Activated T-helper 2 cell treated with anti-CD3 and anti-CD28 coated beads, Interferon-gamma antibody, Interleukin-2, Interleukin-4, amounts not matched to agents 10 μg/mL and 5 μg/mL and 100 μg/mL, durations not matched to agents 14 hours and 24 hours and 36 hours (primary cell): ENCODE measurements around the gene ID3. TPM values are rescaled to one million over a fixed set of nuclear protein-coding genes. Genes with fewer than 3 reads are reported as not detected.
"Not testable (repeated sequence)": the region's sequence is repeated elsewhere in the genome, so short reads cannot be mapped to it uniquely, and the experiment has no call there.

ENCODE experiments used
- DNase-seq: peaks from one replicate; pipeline ENCODE4 v3.0.0; 2021; ENCODE audit warnings: low spot score
- H3K27ac Mint-ChIP-seq: one replicate; pipeline ENCODE4 v1.8.0; 2021; ENCODE audit warnings: mixed read lengths
- H3K27me3 Mint-ChIP-seq: one replicate; pipeline ENCODE4 v1.8.0; 2021; ENCODE audit warnings: low read depth, mixed read lengths
- H3K36me3 Mint-ChIP-seq: one replicate; pipeline ENCODE4 v1.8.0; 2021; ENCODE audit warnings: low read depth, mixed read lengths
- H3K4me1 Mint-ChIP-seq: one replicate; pipeline ENCODE4 v1.8.0; 2021; ENCODE audit warnings: low read depth, mixed read lengths
- H3K4me3 Mint-ChIP-seq: one replicate; pipeline ENCODE4 v1.8.0; 2021; ENCODE audit warnings: low read depth, mild to moderate bottlenecking, moderate library complexity, mixed read lengths
- H3K9me3 Mint-ChIP-seq: one replicate; pipeline ENCODE4 v1.8.0; 2021; ENCODE audit warnings: mixed read lengths
- intact Hi-C: fragments of 100-400 bp; cut with micrococcal nuclease; formaldehyde crosslinking; loops from one replicate; pipeline ENCODE4 v1.15.1; 2023
- total RNA-seq: library from RNA; stranded (reverse); gene quantifications from 2 replicates; pipeline ENCODE4 v1.2.3, GENCODE V29; 2022

The ID3 gene
- total RNA-seq, 1 donor from 2014 or later: 24.7 TPM

GRCh38 chr1:23594149-23594907 lies 35.0 kb upstream of the ID3 start:
- Mint-ChIP-seq H3K27me3 (no peaks in the 10 kb centered on the region), H3K4me1 (peaks cover 57% of the 10 kb centered on the region)
- intact Hi-C loops: loop anchor here (5.0 kb wide), 1 partner anchor 43 kb away; no protein-coding TSS in a partner anchor

DNA sequence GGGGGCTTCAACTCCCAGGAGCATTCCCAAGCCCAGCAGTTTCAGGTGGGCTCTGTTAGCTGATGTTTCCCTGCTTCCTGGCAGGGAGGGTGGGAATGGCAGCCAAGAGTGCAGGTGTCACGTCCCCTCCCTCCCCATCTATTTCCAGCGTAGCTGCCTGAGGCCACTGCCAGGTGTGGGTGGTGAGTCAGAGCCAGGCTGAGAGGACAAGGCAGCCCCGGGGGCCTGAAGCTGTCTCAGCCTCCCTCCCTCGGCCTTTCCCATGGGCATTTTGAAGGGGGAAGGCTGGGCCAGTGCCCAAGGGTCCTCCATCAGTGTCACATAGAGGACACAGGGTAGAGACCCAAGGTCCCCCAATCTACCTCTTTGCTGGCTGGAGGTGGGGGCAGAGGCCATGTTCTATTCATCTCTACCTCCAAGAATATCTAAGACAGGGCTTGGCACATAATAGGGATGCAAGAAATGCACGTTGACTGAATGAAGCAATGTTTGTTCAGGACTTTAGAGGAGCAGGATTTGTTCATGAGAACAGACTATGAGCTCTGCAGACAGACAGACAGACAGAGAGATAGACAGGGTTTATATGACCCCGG lies 34.4 kb upstream of the ID3 start:
- no peaks in the 10 kb centered on the region for H3K27me3 Mint-ChIP-seq
- H3K9me3 Mint-ChIP-seq: no peaks in the 10 kb centered on the region
- no peaks in the 10 kb centered on the region for H3K36me3 Mint-ChIP-seq
- peaks cover 55% of the 10 kb centered on the region for H3K4me1 Mint-ChIP-seq
- H3K4me3 Mint-ChIP-seq: no peak overlapping the region
- intact Hi-C loops: loop anchor here (5.0 kb wide), 1 partner anchor 44 kb away; no protein-coding TSS in a partner anchor
- no peak overlapping the region for H3K27ac Mint-ChIP-seq
- no peak for DNase-seq

More at GRCh38 chr1:23594149-23594907, 35.0 kb upstream of the ID3 start:
- DNase-seq: no peak
- H3K4me3 Mint-ChIP-seq: no peak overlapping the region
- no peaks in the 10 kb centered on the region for H3K36me3 Mint-ChIP-seq
- H3K9me3 Mint-ChIP-seq: no peaks in the 10 kb centered on the region
- H3K27ac Mint-ChIP-seq: peak overlapping the region; percentile 36

DNA sequence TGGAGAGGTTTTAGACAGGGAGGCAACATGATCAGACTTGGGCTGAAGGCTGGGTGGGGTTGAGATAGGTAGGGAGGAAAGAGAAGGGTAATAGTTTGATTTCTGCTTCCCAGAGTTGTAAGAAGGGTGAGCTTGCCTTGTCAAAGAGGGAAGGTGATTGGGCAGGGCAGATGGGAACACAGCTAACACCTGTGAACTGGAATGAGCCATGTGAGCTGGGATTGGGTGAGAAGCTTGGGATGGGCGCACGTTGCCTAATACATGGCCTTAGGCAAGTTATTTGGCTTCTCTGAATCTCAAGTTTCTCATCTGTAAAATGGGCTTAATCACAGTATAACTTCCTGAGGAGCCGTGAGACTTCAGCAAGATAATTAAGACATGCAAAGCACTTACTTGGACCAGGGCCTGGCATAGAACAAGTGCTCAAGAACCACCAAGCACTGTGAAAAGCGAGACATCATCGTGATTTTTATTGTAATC lies 33.8 kb upstream of the ID3 start:
- intact Hi-C loops: loop anchor here (5.0 kb wide), 1 partner anchor 44 kb away; no protein-coding TSS in a partner anchor
- no peak for DNase-seq
- H3K4me3 Mint-ChIP-seq: no peak overlapping the region

DNA sequence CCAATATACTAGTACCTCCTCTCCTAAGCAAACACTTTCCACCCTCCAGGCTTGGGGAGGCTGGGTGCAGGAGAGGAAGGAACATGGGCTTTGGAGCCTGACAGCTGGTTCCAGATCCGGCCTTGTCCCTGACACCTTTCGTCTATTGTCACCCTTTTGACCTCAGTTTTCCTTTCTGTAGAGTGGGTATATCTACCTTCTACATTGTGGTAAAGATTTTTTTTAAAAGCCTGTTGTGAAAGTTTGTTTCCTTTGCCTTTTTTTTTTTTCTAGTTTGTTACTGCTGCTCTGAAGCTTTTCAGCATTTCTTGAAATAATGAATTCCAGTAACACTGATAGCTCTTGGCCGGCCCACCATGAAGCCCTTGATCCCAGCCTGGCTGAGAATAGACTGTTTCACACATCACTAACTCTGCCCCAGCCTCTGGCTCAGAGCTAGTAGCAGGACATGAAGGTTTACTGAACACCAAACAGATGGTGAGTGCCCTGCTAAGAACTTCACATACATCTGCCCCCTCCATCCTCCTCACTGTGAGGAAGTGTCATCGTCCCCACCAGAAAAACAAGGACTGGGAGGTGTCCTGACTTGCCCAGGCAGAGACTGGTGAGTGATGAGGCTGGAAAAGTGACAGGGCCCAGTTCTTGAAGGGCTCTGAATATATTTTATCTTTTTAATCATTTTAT lies 33.0 kb upstream of the ID3 start:
- H3K27me3 Mint-ChIP-seq: no peaks in the 10 kb centered on the region
- H3K4me1 Mint-ChIP-seq: peaks cover 51% of the 10 kb centered on the region
- H3K36me3 Mint-ChIP-seq: no peaks in the 10 kb centered on the region
- no peaks in the 10 kb centered on the region for H3K9me3 Mint-ChIP-seq
- peak overlapping the region; percentile 51 for H3K4me3 Mint-ChIP-seq
- intact Hi-C loops: loop anchor here (5.0 kb wide), 1 partner anchor 45 kb away; no protein-coding TSS in a partner anchor
- peak overlapping the region; percentile 95 for H3K27ac Mint-ChIP-seq
- no peak for DNase-seq

More for the DNA sequence above, 33.8 kb upstream of the ID3 start:
- H3K27me3 Mint-ChIP-seq: no peaks in the 10 kb centered on the region
- no peaks in the 10 kb centered on the region for H3K36me3 Mint-ChIP-seq
- peak overlapping the region; percentile 95 for H3K27ac Mint-ChIP-seq
- peaks cover 58% of the 10 kb centered on the region for H3K4me1 Mint-ChIP-seq
- H3K9me3 Mint-ChIP-seq: no peaks in the 10 kb centered on the region

DNA sequence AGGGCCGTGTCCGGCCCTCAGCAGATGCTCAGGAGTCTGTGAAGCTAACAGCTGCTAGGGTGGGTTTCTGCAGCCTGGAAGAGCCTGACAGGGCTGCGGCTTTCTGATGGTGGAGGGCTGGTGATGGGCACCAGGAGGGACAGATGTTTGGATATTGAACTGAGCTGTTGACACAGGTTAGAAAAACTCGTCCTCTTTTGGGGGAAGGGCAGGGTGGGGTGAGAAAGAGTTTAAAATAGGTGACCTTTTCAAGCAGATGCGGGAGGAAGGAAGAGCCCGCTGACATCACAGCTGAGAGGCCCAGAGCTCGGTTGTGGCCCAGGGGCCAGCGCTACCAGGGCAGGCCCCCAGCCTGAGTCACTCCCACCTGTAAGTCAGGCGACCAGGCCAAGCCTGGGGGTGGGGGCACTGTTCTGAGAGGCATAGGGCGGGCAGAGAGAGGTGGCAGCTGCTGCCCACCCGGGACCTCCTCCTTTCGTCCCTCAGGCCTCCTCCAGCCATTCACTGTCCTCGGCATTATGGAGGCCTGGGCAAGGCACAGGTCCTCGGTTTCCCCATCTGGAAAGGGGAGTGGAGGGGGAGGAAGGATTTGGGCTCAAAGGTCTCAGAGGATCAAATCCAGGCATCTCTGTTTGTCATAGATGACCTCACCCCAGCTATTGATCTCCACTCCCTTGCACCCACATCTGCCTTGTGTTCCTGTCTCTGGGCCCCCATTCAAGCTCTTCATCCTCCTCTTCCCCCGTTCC lies 32.3 kb upstream of the ID3 start:
- H3K4me3 Mint-ChIP-seq: peak overlapping the region; percentile 51
- no peaks in the 10 kb centered on the region for H3K9me3 Mint-ChIP-seq
- peaks cover 45% of the 10 kb centered on the region for H3K4me1 Mint-ChIP-seq
- no peaks in the 10 kb centered on the region for H3K36me3 Mint-ChIP-seq
- H3K27me3 Mint-ChIP-seq: no peaks in the 10 kb centered on the region
- DNase-seq: no peak
- H3K27ac Mint-ChIP-seq: peak overlapping the region; percentile 95
- intact Hi-C loops: loop anchor here (1.0 to 5.0 kb wide), 4 partner anchors 14 to 46 kb away; partner anchors contain the start of gene ID3

- no peaks in the 10 kb centered on the region for H3K9me3 Mint-ChIP-seq
- peak overlapping the region; percentile 95 for H3K27ac Mint-ChIP-seq
- H3K36me3 Mint-ChIP-seq: no peaks in the 10 kb centered on the region
- intact Hi-C loops: loop anchor here (2.0 to 5.0 kb wide), 2 partner anchors 25 to 47 kb away; no protein-coding TSS in a partner anchor
- H3K27me3 Mint-ChIP-seq: no peaks in the 10 kb centered on the region
- H3K4me1 Mint-ChIP-seq: peaks cover 42% of the 10 kb centered on the region
- H3K4me3 Mint-ChIP-seq: peak overlapping the region; percentile 27
- DNase-seq: no peak
These were observed 30.9 kb upstream of the ID3 start for GRCh38 chr1:23590058-23590783.

- Mint-ChIP-seq H3K36me3 (no peaks in the 10 kb centered on the region), H3K27me3 (no peaks in the 10 kb centered on the region), H3K4me3 (no peak overlapping the region), H3K9me3 (no peaks in the 10 kb centered on the region), H3K27ac (peak overlapping the region; percentile 95), H3K4me1 (peaks cover 39% of the 10 kb centered on the region)
- no peak for DNase-seq
- intact Hi-C loops: no loop called here
These were observed 30.3 kb upstream of the ID3 start for GRCh38 chr1:23589585-23589986.

DNA sequence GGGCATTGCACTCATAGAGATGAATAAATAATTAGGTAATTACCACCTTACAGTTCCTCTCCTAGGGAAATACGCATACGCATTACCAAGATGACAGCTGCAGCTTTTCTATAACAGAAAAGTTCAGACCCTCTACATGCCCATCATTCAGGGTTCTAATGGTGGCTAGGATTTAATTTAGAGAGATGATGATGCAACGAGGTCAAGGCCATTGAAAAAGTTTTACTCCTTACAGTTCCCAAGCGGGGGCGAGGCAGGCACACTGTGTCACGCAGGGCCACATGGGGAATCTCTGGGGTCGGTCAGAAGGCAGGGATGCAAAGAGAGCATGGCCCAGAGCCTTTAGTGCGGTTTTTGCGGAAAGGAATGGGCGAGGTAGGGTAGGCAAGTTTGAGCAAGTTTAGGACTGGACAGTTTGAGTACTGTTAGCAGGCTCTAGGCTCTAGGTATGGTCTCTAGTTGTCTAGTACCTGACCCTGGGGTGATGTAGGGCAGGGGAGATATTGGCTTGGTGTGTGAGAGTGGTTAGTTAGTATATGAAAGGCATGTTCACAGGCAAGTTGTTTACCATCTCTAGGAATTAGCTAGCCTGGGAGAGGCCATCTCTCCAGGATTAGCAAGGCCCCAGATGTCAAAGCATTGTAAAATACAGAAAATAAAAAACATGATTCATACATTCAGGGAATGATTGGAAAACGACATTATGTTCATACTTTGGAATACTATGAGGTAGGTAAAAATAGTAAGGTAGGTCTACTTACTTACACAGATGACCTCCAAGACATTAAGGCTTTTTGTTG lies 29.6 kb upstream of the ID3 start:
- no peaks in the 10 kb centered on the region for H3K27me3 Mint-ChIP-seq
- intact Hi-C loops: no loop called here
- H3K36me3 Mint-ChIP-seq: no peaks in the 10 kb centered on the region
- no peak overlapping the region for H3K4me3 Mint-ChIP-seq
- no peak overlapping the region for H3K27ac Mint-ChIP-seq
- H3K9me3 Mint-ChIP-seq: no peaks in the 10 kb centered on the region
- DNase-seq: no peak
- H3K4me1 Mint-ChIP-seq: peaks cover 38% of the 10 kb centered on the region

GRCh38 chr1:23585321-23586022 lies 26.2 kb upstream of the ID3 start:
- no peaks in the 10 kb centered on the region for H3K9me3 Mint-ChIP-seq
- no peaks in the 10 kb centered on the region for H3K27me3 Mint-ChIP-seq
- intact Hi-C loops: no loop called here
- no peak overlapping the region for H3K4me3 Mint-ChIP-seq
- H3K27ac Mint-ChIP-seq: no peak overlapping the region
- DNase-seq: no peak
- no peaks in the 10 kb centered on the region for H3K36me3 Mint-ChIP-seq
- peaks cover 15% of the 10 kb centered on the region for H3K4me1 Mint-ChIP-seq

- H3K4me1 Mint-ChIP-seq, H3K27ac Mint-ChIP-seq, H3K27me3 Mint-ChIP-seq, H3K9me3 Mint-ChIP-seq, DNase-seq, H3K36me3 Mint-ChIP-seq, H3K4me3 Mint-ChIP-seq, intact Hi-C loops: not testable (repeated sequence)
These were observed 24.4 kb upstream of the ID3 start for GRCh38 chr1:23583727-23584126.

GRCh38 chr1:23582820-23583219 lies 23.5 kb upstream of the ID3 start:
- peaks cover 11% of the 10 kb centered on the region for H3K4me1 Mint-ChIP-seq
- intact Hi-C loops: no loop called here
- no peaks in the 10 kb centered on the region for H3K36me3 Mint-ChIP-seq
- H3K4me3 Mint-ChIP-seq: no peak overlapping the region
- H3K9me3 Mint-ChIP-seq: no peaks in the 10 kb centered on the region
- no peak overlapping the region for H3K27ac Mint-ChIP-seq
- no peak for DNase-seq
- no peaks in the 10 kb centered on the region for H3K27me3 Mint-ChIP-seq
